ENCODE results near the gene NCOA3. TPM values are rescaled to one million over a fixed set of nuclear protein-coding genes. Genes with fewer than 3 reads are reported as not detected.

NCOA3 gene
- total RNA-seq, 1 experiment from 2014 or later = 31.1 TPM

- no peak overlapping the region for H3K4me2 ChIP-seq (ENCODE audit: low read length)
- H3K4me1 ChIP-seq (ENCODE audit: insufficient read depth, low read length) = no peaks in the 10 kb centered on the region
- no peak overlapping the region for H3K27ac ChIP-seq (ENCODE audit: low read length)
- no peaks in the 10 kb centered on the region for H3K79me2 ChIP-seq (ENCODE audit: low read length)
- H3K9me3 ChIP-seq (ENCODE audit: low read length) = no peaks in the 10 kb centered on the region
- intact Hi-C loops (cut with micrococcal nuclease) = loop anchor here (5.0 kb wide), 1 partner anchor 623 kb away; no protein-coding TSS in a partner anchor
- no peak overlapping the region for H3K4me3 ChIP-seq (ENCODE audit: low read length)
- H3K27me3 ChIP-seq (ENCODE audit: low read length) = no peaks in the 10 kb centered on the region
- POLR2A ChIA-PET (ENCODE audit: unreplicated experiment) = interaction anchor here (0.5 kb wide), 1 partner anchor 1168 kb away, joined by 4 read pairs; no protein-coding TSS in a partner anchor
- no peak overlapping the region for H2AFZ ChIP-seq (ENCODE audit: low read length)
- TF ChIP-seq, protein P1, sequence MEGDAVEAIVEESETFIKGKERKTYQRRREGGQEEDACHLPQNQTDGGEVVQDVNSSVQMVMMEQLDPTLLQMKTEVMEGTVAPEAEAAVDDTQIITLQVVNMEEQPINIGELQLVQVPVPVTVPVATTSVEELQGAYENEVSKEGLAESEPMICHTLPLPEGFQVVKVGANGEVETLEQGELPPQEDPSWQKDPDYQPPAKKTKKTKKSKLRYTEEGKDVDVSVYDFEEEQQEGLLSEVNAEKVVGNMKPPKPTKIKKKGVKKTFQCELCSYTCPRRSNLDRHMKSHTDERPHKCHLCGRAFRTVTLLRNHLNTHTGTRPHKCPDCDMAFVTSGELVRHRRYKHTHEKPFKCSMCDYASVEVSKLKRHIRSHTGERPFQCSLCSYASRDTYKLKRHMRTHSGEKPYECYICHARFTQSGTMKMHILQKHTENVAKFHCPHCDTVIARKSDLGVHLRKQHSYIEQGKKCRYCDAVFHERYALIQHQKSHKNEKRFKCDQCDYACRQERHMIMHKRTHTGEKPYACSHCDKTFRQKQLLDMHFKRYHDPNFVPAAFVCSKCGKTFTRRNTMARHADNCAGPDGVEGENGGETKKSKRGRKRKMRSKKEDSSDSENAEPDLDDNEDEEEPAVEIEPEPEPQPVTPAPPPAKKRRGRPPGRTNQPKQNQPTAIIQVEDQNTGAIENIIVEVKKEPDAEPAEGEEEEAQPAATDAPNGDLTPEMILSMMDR (conservative IDR thresholded peaks at IDR 0.05; ENCODE audit: low read depth, low read length) = no peak
- TF ChIP-seq EZH2 (IDR thresholded peaks at IDR 0.05; ENCODE audit: low read length, unreplicated experiment) = no peak
- no peak for TF ChIP-seq EZH2phosphoT487 (IDR thresholded peaks at IDR 0.05; ENCODE audit: borderline replicate concordance, low read length)
- no peaks in the 10 kb centered on the region for H4K20me1 ChIP-seq (ENCODE audit: low read length)
- ATAC-seq (no peak), DNase-seq (no peak)
- BruUV-seq (replicated peaks) = no TSS peak
- no peaks in the 10 kb centered on the region for H3F3A ChIP-seq (ENCODE audit: low read length, unreplicated experiment)
- no peak overlapping the region for H3K9ac ChIP-seq (ENCODE audit: low read length)
- CTCF ChIA-PET = no interaction called here
- no peaks in the 10 kb centered on the region for H3K9me2 ChIP-seq (replicated peaks; ENCODE audit: low read length)
- peaks cover 40% of the 10 kb centered on the region for H3K36me3 ChIP-seq (ENCODE audit: low read depth, low read length)
These were observed 173.0 kb downstream of the NCOA3 start for GRCh38 chr20:47674686-47675085.

DNA sequence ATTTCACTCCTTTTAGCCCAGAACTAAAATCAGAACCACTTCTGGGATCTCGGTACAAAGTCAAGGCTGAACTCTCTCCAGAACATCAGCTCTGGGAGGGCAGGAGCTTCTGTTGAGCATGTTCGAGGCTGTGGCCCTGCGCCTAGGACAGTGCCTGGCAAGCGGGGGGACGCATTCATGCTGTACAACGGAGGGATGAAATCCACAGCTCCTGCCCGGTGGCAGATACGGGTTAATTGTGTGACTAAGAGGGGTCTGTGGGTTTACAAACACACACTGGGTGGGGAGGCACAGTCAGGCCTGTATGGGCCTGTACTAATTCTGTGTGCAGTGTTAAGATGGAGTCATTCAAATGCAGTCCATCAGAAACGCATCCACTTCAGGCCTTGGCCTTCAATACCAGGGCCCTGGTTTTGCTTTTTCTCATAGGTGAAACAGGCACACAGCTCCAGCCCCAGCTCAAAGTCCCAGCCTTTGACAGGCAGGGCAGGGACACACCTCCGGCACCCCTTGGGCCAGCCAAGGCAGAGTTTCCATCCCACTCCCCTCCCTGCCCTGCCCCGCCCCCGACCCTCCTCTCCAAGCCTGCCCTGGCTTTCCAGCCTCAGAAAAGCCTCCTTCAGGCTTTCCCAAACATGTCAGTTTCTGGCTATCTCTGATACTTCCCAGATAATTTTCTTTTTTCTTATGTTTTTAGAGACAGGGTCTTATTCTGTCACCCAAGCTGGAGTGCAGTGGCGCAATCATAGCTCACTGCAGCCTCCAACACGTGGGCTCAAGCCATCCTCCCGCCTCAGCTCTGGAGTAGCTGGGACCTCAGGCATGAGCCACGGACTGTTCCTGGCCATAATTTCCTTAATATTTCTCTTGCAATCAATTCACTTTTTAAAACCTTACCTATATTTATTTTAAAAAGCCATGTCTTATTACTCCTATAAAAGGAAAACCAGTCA lies 173.8 kb downstream of the NCOA3 start:
- H3K9ac ChIP-seq (ENCODE audit: low read length) = no peak overlapping the region
- H3K27ac ChIP-seq (ENCODE audit: low read length) = no peak overlapping the region
- TF ChIP-seq, protein P1 (conservative IDR thresholded peaks at IDR 0.05; ENCODE audit: low read depth, low read length) = no peak
- no peak for TF ChIP-seq EZH2phosphoT487 (IDR thresholded peaks at IDR 0.05; ENCODE audit: borderline replicate concordance, low read length)
- no peak for TF ChIP-seq EZH2 (IDR thresholded peaks at IDR 0.05; ENCODE audit: low read length, unreplicated experiment)
- ChIA-PET POLR2A (ENCODE audit: unreplicated experiment) (interaction anchor here (0.5 kb wide), 1 partner anchor 1169 kb away, joined by 4 read pairs; no protein-coding TSS in a partner anchor), CTCF (no interaction called here)
- peaks cover 40% of the 10 kb centered on the region for H3K36me3 ChIP-seq (ENCODE audit: low read depth, low read length)
- intact Hi-C loops (cut with micrococcal nuclease) = loop anchor here (5.0 kb wide), 1 partner anchor 622 kb away; no protein-coding TSS in a partner anchor
- no peak overlapping the region for H3K4me3 ChIP-seq (ENCODE audit: low read length)
- no peaks in the 10 kb centered on the region for H4K20me1 ChIP-seq (ENCODE audit: low read length)
- H3K9me2 ChIP-seq (replicated peaks; ENCODE audit: low read length) = no peaks in the 10 kb centered on the region
- no TSS peak for BruUV-seq (replicated peaks)
- no peaks in the 10 kb centered on the region for H3F3A ChIP-seq (ENCODE audit: low read length, unreplicated experiment)
- no peaks in the 10 kb centered on the region for H3K27me3 ChIP-seq (ENCODE audit: low read length)
- H3K4me1 ChIP-seq (ENCODE audit: insufficient read depth, low read length) = no peaks in the 10 kb centered on the region
- H2AFZ ChIP-seq (ENCODE audit: low read length) = no peak overlapping the region
- no peaks in the 10 kb centered on the region for H3K9me3 ChIP-seq (ENCODE audit: low read length)
- no peaks in the 10 kb centered on the region for H3K79me2 ChIP-seq (ENCODE audit: low read length)
- ATAC-seq (no peak), DNase-seq (no peak)
- no peak overlapping the region for H3K4me2 ChIP-seq (ENCODE audit: low read length)
